ENCODE results near the gene CCDC190.
A peak's percentile ranks its signal among the peaks of the same experiment; 100 is the strongest.

CCDC190 gene

DNA sequence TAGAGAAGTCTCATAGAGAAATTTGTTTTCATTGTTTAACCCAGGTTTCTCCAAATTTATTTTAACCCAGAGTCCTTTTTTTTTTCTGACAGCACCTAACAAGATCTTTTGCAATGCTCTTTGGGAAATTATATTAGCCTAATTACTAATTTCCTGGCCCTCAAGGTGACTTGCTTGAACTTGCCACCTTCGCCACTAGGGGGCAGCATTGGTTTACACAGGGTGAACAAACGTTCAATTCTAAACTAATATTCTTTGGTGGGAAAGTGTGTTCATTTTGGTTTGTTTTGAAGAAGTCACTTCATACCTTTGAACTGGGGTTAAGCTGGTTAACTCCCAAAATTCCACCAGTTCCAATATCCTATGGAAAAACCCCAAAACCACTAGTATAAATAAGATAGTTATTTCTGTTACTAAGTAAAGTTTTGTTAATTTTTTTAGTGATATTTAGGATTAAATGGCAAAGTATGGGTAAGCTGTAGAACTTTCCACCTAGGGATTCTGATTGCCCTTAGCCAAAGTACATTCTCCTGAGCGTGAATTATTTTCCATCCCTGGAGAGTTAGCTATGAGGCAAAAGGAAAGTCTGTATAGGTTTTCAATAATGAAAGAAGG, 13.0 kb downstream of the CCDC190 start:
- Histone ChIP-seq H3K36me3 (ENCODE audit: insufficient read depth, insufficient read length, low read length) (no peaks in the 10 kb centered on the region), H3K4me1 (ENCODE audit: insufficient read depth, insufficient read length) (no peaks in the 10 kb centered on the region), H3K9me3 (ENCODE audit: insufficient read depth, low read length) (no peaks in the 10 kb centered on the region), H3K4me3 (ENCODE audit: insufficient read length, low read depth) (no peak overlapping the region), H3K27me3 (ENCODE audit: insufficient read depth, insufficient read length) (no peaks in the 10 kb centered on the region), H3K9ac (ENCODE audit: insufficient read length, low read depth) (no peak overlapping the region)
- peak; percentile 79 for DNase-seq (ENCODE audit: low read depth, low spot score)
- TF ChIP-seq SUZ12 (IDR thresholded peaks at IDR 0.05; ENCODE audit: extremely low read depth, insufficient read depth, insufficient read length) (no peak), YY1 (IDR thresholded peaks at IDR 0.05; ENCODE audit: insufficient read depth, insufficient read length) (no peak), ZNF274 (IDR thresholded peaks at IDR 0.05; ENCODE audit: low read depth, low read length) (no peak)

DNA sequence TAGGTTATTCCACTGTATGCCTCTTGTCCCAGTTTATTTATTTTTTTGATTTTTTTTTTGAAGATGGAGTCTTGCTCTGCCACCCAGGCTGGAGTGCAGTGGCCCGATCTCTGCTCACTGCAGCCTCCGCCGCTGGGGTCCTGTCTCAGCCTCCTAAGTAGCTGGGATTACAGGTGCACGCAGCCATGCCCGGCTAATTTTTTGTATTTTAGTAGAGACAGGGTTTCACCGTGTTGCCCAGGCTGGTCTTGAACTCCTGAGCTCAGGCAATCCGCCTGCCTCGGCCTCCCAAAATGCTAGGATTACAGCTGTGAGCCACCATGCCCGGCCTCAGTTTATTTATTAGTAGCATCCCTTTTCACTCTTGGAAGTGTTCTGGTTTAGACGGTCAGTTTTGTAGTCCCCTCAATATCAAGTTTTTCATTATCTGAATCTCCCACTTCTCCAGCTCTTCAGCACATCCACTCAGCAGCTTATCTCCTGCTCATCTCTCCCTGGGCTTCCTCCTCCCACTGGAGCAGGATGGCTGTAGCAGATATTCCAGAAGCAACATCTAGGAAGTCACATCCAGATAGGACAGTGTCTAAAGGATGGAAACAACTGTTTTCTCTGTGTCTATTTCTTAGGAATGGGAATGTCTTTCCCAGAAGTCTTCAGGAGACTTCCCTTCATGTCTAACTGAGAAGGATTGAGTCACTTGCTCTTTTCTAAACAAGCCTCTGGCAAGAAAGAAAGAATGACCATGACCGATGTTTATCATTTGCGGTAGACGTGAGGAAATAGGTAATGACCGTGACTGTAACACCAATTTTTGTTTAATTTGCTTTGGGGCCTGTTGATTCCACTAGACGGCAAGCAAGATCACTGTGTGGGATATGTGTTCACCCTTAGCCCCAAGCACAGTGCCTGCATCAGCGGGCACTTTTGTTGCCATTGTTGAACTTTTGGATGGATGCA, 14.4 kb downstream of the CCDC190 start:
- H3K27me3 ChIP-seq (ENCODE audit: insufficient read depth, insufficient read length), result no peaks in the 10 kb centered on the region
- H3K36me3 ChIP-seq (ENCODE audit: insufficient read depth, insufficient read length, low read length), result no peaks in the 10 kb centered on the region
- H3K4me3 ChIP-seq (ENCODE audit: insufficient read length, low read depth), result no peak overlapping the region
- no peaks in the 10 kb centered on the region for H3K4me1 ChIP-seq (ENCODE audit: insufficient read depth, insufficient read length)
- no peak overlapping the region for H3K9ac ChIP-seq (ENCODE audit: insufficient read length, low read depth)
- no peak for DNase-seq (ENCODE audit: low read depth, low spot score)
- H3K9me3 ChIP-seq (ENCODE audit: insufficient read depth, low read length), result no peaks in the 10 kb centered on the region
- TF ChIP-seq ZNF274 (IDR thresholded peaks at IDR 0.05; ENCODE audit: low read depth, low read length) (no peak), SUZ12 (IDR thresholded peaks at IDR 0.05; ENCODE audit: extremely low read depth, insufficient read depth, insufficient read length) (no peak), YY1 (IDR thresholded peaks at IDR 0.05; ENCODE audit: insufficient read depth, insufficient read length) (no peak)

DNA sequence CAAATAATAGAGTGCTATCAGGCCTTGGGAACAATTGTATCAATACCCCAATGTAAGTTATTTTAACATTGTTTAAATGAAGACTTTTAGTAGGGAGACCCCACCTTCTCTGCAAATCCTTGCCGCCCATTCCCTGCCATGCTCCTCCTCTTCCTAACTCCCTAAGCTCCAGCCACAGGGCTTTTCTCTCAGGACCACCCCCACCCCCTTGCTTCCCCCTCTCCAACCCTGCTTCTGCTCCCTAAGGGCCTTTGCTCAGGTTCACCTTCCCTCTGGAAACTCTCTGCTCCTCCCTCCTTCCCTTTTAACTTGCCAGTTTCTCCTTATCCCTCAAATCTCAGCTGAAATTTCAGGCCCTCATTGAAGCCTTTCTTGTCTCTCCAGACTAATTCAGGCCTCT, 16.8 kb downstream of the CCDC190 start:
- H3K36me3 ChIP-seq (ENCODE audit: insufficient read depth, insufficient read length, low read length), result no peaks in the 10 kb centered on the region
- no peaks in the 10 kb centered on the region for H3K4me1 ChIP-seq (ENCODE audit: insufficient read depth, insufficient read length)
- no peak for TF ChIP-seq ZNF274 (IDR thresholded peaks at IDR 0.05; ENCODE audit: low read depth, low read length)
- TF ChIP-seq SUZ12 (IDR thresholded peaks at IDR 0.05; ENCODE audit: extremely low read depth, insufficient read depth, insufficient read length), result no peak
- TF ChIP-seq YY1 (IDR thresholded peaks at IDR 0.05; ENCODE audit: insufficient read depth, insufficient read length), result no peak
- no peaks in the 10 kb centered on the region for H3K27me3 ChIP-seq (ENCODE audit: insufficient read depth, insufficient read length)
- no peak overlapping the region for H3K4me3 ChIP-seq (ENCODE audit: insufficient read length, low read depth)
- H3K9me3 ChIP-seq (ENCODE audit: insufficient read depth, low read length), result peaks cover 3% of the 10 kb centered on the region
- no peak for DNase-seq (ENCODE audit: low read depth, low spot score)
- H3K9ac ChIP-seq (ENCODE audit: insufficient read length, low read depth), result no peak overlapping the region

DNA sequence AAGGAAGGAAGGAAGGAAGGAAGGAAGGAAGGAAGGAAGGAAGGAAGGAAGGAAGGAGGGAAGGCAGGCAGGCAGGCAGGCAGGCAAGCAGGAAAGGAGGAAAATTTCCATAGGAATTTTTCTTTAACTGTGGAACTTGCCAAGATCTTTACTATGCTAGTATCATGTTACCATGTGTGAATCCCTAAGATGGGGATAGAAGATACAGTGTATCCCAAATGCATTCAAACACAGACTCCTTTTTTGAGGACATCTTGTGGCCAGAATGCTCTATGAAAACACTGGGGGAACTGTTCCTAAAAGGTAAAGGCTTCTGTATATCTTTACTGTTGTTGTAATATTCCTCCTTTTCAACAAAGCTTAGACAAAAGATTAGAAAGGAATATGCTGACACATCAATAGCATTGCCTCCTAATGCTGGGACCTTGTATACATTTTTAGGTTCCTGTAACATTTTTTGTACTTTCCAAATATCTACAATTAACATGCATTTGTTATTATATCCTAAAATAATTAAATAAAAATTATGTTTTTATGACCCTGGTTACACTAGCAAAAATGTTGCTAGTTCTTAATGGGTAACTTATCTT, 20.6 kb downstream of the CCDC190 start:
- no peak for DNase-seq (ENCODE audit: low read depth, low spot score)
- Histone ChIP-seq H3K27me3 (ENCODE audit: insufficient read depth, insufficient read length) (no peaks in the 10 kb centered on the region), H3K36me3 (ENCODE audit: insufficient read depth, insufficient read length, low read length) (no peaks in the 10 kb centered on the region), H3K9ac (ENCODE audit: insufficient read length, low read depth) (no peak overlapping the region), H3K4me1 (ENCODE audit: insufficient read depth, insufficient read length) (no peaks in the 10 kb centered on the region), H3K9me3 (ENCODE audit: insufficient read depth, low read length) (peaks cover 18% of the 10 kb centered on the region), H3K4me3 (ENCODE audit: insufficient read length, low read depth) (no peak overlapping the region)
- TF ChIP-seq YY1 (IDR thresholded peaks at IDR 0.05; ENCODE audit: insufficient read depth, insufficient read length) (no peak), ZNF274 (IDR thresholded peaks at IDR 0.05; ENCODE audit: low read depth, low read length) (no peak), SUZ12 (IDR thresholded peaks at IDR 0.05; ENCODE audit: extremely low read depth, insufficient read depth, insufficient read length) (no peak)

DNA sequence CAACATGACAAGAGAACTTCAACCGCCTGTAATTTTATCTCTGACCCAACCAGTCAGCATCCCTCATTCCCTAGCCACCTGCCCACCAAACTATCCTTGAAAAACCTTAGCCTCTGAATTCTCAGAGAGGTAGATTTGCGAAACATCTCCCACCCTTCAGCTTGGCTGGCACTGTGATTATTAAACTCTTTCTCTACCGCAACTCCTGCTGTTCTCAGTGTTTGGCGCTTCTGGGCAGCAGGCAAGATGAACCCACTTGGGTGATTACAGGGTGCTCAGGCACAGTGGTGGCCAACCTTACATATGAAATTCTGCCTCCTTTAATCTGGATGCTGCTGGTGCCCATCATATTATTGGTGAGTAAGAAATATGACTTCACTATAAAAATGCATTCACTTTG, 22.1 kb downstream of the CCDC190 start:
- Histone ChIP-seq H3K36me3 (ENCODE audit: insufficient read depth, insufficient read length, low read length) (no peaks in the 10 kb centered on the region), H3K9me3 (ENCODE audit: insufficient read depth, low read length) (peaks cover 18% of the 10 kb centered on the region)
- TF ChIP-seq ZNF274 (IDR thresholded peaks at IDR 0.05; ENCODE audit: low read depth, low read length) (no peak), SUZ12 (IDR thresholded peaks at IDR 0.05; ENCODE audit: extremely low read depth, insufficient read depth, insufficient read length) (no peak), YY1 (IDR thresholded peaks at IDR 0.05; ENCODE audit: insufficient read depth, insufficient read length) (no peak)

DNA sequence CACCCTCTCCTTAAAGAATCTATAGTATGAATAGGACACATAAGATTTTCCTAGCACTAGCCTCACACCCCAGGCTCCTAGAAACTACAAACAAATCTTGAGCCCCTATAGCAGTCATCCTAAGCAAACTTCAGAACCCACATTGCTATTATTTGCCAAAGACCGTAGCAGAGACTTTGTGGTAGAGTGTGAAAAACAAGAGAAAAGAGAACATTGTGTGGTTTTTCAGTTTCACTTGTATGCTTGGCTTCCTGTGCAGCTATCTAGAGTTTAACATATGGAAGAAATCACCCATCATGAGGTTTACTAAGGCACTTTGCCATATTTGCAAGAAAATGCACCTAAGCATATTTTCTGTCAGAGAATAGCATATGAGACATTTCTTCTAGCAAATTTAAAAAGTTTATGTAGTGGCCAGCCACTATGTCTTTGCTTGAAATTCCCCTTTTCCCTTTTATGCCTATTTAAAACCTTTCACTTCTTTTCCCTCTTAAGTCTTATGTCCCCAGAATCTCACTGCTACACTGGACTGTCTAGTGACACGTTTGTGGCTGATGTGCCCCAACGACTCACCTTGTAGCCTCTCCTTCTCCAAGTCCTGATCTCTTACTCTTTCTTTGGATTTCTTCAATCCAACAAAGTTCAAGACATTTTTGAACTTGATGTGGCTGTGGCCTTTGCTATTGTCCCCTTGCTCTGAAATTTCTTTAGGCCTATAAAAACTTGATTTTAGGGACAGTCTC, 25.6 kb downstream of the CCDC190 start:
- Histone ChIP-seq H3K36me3 (ENCODE audit: insufficient read depth, insufficient read length, low read length) (no peaks in the 10 kb centered on the region), H3K4me3 (ENCODE audit: insufficient read length, low read depth) (no peak overlapping the region), H3K27me3 (ENCODE audit: insufficient read depth, insufficient read length) (no peaks in the 10 kb centered on the region), H3K9me3 (ENCODE audit: insufficient read depth, low read length) (peaks cover 18% of the 10 kb centered on the region), H3K9ac (ENCODE audit: insufficient read length, low read depth) (no peak overlapping the region), H3K4me1 (ENCODE audit: insufficient read depth, insufficient read length) (no peaks in the 10 kb centered on the region)
- DNase-seq (ENCODE audit: low read depth, low spot score), result no peak
- TF ChIP-seq YY1 (IDR thresholded peaks at IDR 0.05; ENCODE audit: insufficient read depth, insufficient read length) (no peak), SUZ12 (IDR thresholded peaks at IDR 0.05; ENCODE audit: extremely low read depth, insufficient read depth, insufficient read length) (no peak), ZNF274 (IDR thresholded peaks at IDR 0.05; ENCODE audit: low read depth, low read length) (no peak)

More for the DNA sequence above, 22.1 kb downstream of the CCDC190 start:
- Histone ChIP-seq H3K4me3 (ENCODE audit: insufficient read length, low read depth) (no peak overlapping the region), H3K9ac (ENCODE audit: insufficient read length, low read depth) (no peak overlapping the region), H3K27me3 (ENCODE audit: insufficient read depth, insufficient read length) (no peaks in the 10 kb centered on the region), H3K4me1 (ENCODE audit: insufficient read depth, insufficient read length) (no peaks in the 10 kb centered on the region)
- DNase-seq (ENCODE audit: low read depth, low spot score), result no peak
